Testis (tissue), 2 donors: ENCODE measurements around the gene PML.

Experiments
- POLR2A ChIP-seq: fragments of 450-650 bp; IDR thresholded peaks from one replicate; pipeline ENCODE4 v1.6.1; 2017; ENCODE audit warnings: antibody characterized with exemption, mild to moderate bottlenecking, moderate library complexity
- TF ChIP-seq, protein P1 (sequence below), 3 experiments: fragments of 450-650 bp in 2 of 3; fragments of 200-600 bp in 1 of 3; sonication (generic) in 1 of 3; IDR thresholded peaks; one replicate each; pipeline ENCODE4 v1.5.1; 2016 to 2019; ENCODE audit warnings: antibody characterized with exemption in 3 of 3, mild to moderate bottlenecking in 2 of 3, moderate library complexity in 1 of 3

DNA sequence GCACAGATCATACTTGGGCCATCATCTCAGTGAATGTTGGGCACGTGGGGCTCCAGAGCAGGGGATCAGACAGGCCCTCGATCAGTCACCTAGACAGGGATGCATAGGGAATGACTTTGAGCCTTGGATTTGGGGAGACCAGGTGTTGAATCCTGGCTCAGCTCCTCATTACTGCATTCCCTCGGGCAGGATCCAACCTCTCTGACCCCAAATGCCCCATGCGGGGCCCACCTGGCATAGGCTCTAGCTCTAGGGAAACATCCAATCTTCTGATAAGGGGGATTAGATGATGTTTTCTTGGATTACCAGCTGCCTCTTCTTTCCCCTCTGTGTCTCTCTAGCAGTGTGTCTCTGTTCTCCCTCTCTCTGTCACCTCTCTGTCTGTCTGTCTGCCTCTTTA is 45.5 kb upstream of the PML start:
- TF ChIP-seq, protein P1, sequence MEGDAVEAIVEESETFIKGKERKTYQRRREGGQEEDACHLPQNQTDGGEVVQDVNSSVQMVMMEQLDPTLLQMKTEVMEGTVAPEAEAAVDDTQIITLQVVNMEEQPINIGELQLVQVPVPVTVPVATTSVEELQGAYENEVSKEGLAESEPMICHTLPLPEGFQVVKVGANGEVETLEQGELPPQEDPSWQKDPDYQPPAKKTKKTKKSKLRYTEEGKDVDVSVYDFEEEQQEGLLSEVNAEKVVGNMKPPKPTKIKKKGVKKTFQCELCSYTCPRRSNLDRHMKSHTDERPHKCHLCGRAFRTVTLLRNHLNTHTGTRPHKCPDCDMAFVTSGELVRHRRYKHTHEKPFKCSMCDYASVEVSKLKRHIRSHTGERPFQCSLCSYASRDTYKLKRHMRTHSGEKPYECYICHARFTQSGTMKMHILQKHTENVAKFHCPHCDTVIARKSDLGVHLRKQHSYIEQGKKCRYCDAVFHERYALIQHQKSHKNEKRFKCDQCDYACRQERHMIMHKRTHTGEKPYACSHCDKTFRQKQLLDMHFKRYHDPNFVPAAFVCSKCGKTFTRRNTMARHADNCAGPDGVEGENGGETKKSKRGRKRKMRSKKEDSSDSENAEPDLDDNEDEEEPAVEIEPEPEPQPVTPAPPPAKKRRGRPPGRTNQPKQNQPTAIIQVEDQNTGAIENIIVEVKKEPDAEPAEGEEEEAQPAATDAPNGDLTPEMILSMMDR (IDR thresholded peaks at IDR 0.05) = no peak
- TF ChIP-seq POLR2A = no peak
